Stimulated activated CD4-positive, alpha-beta T cell treated with anti-CD3 and anti-CD28 coated beads, Interleukin-15, amount 100 ng/mL, for 24 hours (primary cell): ENCODE results near the gene C16orf95.
A peak's percentile ranks its signal among the peaks of the same experiment; 100 is the strongest.
"Not testable (repeated sequence)": the region's sequence is repeated elsewhere in the genome, so short reads cannot be mapped to it uniquely, and the experiment has no call there.

Source experiments
- DNase-seq: peaks from one replicate; pipeline ENCODE4 v3.0.0-alpha.2; 2020

C16orf95 gene, protein sequence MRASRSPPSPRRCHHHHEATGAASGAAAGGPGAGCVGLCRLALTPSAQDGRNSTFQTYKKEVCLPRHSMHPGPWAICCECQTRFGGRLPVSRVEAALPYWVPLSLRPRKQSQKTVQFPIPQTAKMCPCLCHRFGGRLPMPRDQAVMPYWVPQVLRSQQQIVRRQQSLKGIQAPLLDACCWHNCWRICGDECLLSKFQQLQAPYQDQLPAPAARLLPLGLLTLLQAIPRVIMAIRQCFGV

DNA sequence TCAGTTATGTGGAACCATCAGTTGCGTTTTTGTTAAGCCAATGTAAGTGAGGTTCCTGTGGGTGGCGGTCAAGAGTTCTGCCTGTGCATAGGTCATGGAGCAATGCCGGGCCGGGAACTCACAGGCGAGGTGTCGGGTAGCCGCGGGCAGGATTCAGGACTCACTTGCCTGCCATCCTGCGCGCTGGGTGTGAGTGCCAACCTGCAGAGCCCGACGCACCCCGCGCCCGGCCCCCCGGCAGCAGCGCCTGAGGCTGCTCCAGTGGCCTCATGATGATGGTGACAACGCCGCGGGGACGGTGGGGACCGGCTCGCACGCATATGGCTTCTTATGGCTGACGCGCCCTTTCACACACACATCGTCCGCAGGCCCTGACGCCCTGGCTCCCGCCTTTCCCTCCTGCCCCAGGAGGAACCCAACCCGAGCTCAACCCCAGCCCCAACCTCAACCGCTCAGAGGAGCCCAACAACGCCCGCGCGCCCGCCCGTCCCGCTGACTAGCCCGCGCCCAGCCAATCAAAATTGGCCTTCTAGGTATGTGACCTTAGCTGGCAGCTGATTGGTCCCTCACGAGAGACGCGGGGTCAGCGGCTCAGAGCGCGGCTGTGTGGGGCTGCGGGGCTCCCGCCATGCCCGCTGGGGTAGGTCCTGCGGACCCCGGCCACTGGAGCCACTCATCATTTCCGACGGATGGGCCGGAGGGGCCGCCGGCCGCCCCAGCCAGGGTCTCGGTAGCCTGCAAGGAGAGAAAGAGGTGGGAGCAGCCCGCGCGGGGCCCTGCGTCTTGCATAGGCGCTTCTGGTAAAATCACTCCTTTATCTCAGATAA lies at the start of gene C16orf95:
Gene C16orf95 (minus strand): TSS at position 470 of the 827 bp plus-strand sequence. CDS start 150 bp downstream, at position 320.
- peak; percentile 97 for DNase-seq

DNA sequence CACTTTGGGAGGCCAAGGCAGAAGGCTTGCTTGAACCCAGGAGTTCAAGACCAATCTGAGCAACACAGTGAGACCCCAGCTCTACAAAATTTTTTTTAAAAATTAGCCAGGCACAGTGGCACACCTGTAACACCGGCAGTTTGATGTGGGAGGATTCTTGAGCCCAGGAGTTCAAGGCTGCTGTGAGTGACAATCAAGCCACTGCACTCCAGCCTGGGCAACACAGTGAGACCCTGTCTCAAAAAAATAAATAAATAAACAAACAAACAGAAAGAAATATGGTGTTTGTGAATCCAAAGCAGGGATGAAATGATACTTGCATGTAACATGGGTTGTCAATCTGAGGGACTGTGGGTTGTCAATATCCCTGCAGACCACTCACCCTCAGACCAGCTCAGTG lies 49.7 kb upstream of the C16orf95 start:
- DNase-seq = no peak

DNA sequence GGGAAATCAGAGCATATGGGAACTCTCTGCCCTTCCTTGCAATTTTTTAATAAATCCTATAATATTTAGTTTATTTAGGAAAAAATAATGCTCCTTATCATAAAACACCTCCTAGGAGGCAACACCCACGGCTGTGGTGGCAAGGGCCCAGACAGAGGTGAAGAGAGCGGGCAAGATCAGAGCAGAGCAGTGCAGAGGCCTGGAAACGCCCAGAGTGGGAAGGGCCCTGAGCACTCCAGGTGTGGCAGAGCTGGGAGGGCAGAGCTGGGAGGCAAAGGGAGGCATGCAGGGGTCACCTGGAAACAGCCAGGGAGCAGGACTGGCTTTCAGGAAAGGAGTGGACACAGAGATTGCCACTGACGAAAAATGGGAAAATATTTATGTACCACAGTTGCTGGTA lies 49.1 kb upstream of the C16orf95 start:
- no peak for DNase-seq

DNA sequence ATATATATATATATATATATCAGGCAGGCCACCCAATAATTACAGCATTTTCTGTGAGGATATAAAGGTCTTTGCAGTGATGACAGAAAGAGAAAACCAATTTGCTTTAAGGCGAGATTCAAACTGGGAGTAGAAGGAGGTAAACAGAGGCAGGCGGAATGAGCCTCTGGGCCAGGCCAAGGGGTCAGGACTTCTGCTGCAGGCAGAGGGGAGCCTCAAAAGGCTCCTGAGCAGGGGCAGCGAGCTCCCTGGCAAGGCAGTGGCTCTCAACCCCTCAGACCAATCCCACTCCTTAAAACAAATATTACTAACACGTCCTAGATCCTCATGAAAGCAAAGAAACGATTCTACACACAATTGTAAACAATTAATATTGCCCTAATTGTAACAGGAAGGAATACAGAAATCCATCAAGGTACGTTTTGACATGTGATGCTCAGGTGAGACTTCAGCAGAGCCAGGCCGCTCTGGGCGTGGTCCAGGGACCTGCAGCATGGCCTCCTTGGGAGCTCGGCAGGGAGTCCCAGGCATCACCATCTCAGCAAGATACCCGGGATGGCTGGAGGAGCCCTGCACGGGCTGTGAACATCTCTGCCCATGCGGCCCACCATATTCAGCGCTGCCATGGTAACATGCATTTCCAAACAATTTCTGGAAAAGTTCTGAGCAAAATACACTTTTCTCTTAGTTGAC lies 48.0 kb upstream of the C16orf95 start:
- DNase-seq = no peak

DNA sequence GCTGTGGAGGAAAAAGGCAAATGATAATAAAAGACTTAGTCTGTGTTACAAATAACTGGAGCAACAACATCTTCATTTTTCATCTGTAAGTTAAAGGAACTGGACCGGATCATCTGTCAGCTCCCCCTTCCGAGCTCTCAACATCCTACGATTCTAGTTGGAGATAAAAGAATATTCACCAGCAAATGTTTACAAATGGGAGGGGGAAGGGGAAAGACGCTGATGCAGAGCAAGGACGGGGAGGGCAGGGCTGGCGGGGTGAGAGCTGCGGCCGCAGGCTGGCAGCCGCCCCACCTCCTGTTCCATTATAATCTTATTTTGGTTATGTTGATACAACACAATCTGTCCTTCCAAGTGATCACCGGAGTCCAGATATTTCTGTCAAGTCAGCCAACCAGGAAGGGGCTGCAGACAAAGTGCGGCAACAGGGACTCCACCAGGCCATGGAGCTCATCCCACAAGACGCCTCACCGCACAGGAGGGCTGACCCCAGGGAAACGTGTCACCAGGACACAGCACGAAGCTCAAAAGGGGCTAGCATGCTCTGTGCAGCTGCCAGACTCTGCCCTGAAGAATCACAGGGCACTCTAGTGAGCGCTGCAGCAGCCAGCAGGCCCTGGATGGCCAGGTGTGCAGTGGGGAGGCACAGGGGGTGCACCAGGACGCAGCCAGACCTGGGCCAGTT lies 46.7 kb upstream of the C16orf95 start:
- DNase-seq = no peak

DNA sequence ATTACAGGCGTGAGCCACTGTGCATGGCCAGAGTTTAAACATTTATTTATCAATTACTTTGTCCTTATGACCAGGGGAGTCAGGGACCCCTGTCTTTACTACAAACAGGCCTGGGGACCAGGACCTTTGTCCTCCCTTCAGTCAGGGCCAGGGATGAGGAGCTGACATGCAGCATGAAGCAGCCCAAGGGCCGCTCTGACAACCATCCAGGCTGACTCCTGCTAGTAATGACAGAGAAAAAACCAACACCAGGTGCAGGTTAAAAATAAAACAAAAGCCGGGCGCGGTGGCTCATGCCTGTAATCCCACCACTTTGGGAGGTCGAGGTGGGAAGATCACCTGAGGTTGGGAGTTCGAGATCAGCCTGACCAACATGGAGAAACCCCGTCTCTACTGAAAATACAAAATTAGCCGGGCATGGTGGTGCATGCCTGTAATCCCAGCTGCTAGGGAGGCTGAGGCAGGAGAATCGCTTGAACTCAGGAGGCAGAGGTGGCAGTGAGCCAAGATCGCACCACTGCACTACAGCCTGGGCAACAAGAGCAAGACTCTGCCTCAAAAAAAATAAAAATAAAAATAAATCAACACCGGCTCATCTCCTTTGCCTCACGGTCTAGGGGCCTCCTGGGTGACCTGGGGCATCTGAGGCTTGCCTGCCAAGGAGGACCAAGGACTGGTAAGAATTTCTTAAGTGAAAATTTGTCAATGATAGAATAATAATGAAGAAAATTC lies 45.8 kb upstream of the C16orf95 start:
- DNase-seq = not testable (repeated sequence)

DNA sequence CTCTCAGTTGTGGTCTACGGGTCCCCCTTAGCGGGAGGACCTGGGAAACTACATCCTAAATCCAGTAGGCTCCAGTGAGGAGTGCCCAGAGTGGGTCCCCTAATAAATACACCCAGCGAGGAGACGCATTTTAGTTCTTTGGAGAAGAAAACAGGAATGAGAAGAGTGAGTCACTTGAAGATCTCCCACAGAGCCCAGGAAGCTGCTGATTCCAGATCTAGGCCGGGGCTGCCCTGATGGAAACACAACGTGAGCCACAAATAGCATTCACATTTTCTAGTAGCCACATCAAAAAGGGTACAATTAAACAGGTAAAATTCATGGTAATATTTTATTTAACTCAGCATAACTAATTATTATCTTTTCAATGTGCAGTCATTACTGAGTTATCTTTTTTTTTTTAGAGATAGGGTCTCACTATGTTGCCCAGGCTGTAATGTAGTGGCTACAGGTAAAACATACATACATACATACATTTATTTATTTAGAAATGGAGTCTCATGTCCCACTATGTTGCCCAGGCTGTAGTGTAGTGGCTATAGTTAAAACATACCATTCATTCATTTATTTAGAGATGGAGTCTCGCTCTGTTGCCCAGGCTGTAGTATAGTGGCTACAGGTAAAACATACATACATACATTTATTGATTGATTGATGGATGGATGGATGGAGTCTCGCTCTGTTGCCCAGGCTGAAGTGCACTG lies 44.9 kb upstream of the C16orf95 start:
- DNase-seq = no peak

DNA sequence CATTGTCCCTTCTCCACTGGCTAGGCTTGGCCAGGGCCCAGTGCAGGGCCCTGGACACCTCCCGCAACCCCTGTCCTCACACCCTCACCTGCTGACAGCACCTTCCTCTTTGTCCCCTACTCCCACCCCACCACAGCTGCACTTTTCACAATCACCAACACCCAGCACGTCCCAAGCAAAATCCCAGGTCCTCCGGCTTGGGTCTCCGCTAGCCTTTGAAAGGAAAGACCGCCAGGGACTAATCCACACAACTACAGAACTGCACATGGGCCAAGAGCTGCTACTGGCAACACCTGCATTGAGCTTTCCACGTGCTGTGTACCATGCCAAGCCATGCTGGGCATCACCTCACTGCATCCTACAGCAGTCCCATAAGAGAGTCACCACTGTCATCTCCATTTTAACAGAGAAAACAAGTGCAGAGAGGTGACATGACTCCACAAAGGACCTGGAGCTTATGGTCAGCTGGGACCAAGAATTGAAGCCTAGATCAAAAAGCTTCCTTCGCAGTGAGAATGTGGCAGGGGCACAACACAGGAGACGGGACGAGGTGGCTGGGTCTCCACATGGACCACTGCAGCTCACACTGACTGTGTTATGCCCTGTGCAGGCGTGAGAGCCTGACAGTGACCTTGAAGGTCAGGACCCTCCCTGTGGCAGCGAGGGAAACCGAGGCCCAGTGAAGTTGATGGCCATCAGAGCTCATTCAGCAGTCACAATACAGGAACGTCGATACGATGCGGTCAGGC lies 43.8 kb upstream of the C16orf95 start:
- no peak for DNase-seq

DNA sequence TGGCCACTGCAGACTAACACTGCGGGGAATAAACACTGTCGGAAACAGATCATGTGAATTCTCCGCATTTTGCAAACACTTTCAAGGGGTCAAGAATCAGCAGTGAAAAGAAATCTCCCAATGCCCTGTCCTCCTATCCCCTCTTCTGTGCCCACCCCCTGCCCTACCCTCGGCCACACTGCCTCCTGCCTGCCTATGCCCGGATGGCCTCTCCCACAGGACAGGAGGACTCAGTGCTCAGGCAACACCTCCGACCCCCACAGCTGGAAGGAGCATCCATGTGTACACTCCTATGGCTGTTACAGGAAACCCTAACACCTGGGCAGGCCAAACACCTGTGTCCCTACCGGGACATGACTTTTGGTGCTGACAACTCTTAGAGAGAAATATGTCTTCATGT lies 41.9 kb upstream of the C16orf95 start:
- DNase-seq = no peak

DNA sequence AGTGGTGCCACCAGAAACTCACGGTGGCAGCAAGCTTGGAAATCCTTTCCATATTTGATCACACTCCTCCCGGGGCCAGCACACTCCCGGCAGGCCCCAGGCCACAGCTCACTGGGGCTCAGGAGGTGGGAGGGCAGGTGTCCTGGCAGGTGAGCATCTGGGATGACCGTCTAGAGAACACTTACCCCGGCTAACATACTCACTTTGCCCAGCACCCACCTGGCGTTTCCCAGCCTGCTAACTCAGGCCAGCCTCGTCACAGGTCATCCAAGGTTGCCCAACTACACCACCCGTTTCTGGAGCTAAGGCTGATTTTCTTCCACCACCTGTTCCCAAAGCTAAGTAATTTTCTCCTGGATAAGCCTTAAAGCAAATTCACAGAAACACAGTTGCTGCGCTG lies 41.5 kb upstream of the C16orf95 start:
- no peak for DNase-seq

DNA sequence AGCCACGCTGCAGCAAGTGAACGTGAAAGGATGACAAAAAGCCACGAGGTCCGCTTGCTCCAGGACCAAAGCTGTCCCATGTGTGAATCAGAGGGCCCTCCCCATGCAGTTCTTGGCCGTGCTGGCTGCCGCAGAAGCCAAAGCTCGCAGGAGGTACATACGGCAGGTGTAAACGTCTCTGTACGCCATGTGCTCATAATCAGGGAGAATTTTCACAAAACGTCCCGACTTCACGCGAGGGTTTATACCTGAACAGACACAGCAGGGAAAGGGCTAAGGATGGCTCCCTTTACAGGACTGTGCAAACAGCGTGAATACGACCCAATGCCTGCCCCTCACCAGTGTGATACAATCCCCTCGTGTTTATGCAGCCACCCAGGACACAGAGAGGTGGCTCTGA lies 41.1 kb upstream of the C16orf95 start:
- no peak for DNase-seq

DNA sequence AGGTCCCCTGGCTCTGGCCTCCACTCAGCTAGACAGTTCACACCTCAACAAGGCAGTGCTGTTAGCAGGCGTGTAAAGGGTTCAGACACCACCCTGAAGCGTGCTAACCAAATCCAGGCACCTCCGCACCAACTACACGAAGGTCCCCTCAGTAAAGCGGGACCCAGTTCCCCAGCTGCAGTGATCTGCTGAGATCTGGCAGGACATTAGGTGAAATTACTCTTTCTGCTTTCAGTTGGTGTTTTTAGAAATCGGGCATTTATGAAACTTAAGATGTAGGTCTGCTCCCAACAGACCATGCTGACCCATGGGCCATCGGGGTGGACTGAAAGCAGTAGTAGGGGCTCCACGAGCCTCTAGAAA lies 39.3 kb upstream of the C16orf95 start:
- no peak for DNase-seq

DNA sequence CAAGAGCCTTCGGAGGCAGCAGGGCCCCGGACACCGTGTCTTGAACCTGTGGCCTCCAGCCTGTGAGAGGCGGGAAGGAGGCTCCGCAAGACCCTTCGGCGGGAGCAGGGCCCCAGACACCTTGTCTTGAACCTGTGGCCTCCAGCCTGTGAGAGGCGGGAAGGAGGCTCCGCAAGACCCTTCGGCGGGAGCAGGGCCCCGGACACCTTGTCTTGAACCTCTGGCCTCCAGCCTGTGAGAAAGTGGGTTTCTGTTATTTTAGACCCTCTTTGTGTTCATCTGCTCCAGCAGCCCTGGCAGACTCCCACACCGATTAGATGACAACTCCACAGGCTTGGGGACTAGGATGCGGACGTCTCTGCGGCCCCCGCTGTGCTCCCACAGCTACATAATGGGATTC lies 36.4 kb upstream of the C16orf95 start:
- no peak for DNase-seq

DNA sequence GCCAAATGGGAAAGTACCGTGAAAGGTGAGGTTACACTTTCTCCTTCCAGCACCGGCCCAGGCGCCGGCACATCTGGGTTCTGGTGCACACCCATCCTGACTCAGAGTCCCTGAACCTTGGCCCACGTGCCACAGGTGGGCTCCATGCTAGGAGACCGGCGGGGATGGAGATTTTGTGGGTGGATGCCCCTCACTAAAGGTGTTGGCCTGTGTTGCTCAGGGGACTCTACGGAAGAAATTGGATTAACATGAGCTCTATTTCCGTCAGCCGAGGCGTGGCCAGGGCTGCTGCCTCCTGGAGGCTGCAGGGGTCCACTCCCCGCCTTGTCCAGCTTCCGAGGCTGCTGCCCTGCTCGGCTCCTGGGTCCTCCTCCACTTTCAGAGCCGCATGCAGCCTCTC lies 35.6 kb upstream of the C16orf95 start:
- DNase-seq = no peak

DNA sequence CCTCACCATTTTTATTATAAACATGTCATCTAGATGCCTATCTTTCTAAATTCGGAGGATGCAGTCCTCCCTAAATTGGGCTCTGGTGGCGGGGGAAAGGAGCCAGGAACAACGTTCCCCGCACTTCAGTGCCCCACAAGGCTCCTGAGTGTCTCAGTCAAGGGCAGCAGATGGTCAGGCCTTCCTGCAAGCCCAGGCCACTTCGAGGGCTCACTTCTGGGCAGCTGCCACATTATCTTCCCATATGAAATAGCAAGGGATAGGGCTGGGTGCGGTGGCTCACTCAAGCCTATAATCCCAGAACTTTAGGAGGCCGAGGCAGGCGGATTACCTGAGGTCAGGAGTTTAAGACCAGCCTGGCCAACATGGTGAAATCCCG lies 34.1 kb upstream of the C16orf95 start:
- no peak for DNase-seq

DNA sequence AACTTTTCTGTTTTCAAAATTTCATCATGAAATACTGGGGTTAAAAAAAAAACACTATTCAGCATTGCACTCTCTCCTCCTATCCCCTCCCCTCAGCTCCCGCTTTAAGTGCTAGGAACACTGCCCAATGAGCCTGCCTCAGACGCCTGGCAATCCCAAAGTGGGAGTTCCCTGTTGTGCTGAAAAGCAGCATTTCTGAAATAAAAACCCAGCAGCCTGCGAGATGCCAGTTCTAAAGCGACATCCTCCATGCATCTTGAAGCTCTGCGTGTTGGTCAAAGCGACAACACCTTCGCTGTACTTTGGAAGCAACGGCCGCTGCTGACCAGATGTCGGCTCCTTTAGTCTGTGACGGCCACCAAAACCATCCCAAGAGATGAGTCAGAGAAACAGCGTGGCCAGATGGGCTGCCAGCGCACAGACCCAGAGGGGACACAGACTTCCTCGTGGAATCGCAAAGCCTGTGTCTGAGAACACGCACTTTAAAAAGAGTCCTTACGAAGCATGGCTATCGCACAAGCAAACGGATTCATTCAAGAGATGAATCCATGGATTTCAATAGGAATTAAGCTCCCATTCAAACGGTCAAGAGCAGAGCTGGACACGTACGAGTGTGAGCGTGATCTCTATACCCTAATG lies 33.6 kb upstream of the C16orf95 start:
- DNase-seq = no peak

DNA sequence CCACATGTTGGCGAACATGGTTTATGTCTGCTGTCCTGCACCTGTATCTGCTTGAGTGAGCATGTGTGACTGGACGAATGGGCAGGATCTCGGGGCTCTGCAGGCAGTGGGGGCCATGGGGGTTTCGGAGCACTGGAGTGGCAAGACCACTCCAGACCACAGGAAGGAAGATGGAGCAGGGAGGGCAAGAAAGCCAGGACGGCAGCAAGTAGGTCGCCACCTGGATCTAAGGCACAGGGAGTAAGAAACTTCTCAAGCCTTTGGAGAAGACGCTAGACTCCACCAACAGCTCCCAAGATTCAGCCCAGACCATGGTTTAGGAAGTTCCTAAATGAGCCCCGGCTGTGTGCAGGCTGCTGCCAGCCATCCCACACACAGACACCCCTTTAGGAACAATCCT lies 32.8 kb upstream of the C16orf95 start:
- no peak for DNase-seq

DNA sequence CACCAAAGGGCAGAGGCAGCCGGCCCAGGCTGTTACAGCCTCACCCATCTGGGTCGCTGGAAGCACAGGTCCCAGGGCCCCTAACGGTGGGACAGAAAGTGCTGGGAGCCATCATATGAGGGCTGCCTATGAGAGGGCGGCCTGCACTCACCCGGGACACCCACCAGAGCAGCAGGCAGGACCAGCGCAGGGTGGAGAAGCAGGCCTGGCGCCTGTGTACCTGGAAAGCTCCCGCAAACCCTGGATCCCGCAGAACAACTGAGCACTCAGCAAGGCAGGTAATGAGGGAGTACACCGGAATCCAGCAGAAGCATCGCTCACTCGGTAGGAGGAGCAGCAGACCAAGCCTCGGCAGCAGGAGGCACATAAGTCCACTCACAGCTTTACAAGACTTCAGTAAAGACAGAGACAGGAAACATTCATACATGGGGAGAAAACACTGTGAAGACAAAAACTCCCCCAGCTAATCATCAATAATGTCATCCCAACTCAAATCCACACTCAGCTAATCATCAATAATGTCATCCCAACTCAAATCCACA lies 31.5 kb upstream of the C16orf95 start:
- DNase-seq = no peak

DNA sequence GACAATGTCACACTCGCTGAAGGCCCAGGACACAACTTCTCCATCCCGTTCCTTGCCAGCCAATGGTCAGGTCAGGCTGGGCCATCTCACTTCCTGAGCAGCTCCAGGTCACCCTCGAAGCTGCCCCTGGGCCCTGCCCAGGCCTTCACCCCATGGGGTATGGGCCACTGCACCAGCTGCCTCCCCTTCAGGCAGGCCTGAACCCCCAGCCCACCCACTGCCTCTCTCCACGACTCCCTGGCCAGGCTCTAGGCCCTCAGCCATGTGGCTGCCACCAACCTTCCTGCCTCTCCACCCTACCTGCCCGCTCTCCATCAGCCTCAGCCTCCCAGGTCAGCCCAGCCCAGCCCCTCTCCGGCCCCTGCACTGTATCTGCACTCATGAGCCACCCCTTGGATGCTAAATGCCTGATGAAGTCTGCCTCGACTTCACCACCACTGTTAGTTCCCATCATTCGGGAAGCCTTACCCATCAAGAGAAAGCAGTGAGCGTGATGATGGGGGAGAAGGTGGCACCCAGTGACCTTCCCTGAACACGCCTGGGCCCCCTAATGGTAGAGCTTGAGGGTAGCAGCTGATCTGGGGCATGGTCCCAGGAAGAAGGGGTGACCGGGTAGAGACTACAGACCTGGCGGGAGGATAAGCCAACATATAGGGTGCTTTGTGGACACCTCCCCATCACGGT lies 30.9 kb upstream of the C16orf95 start:
- DNase-seq = no peak

DNA sequence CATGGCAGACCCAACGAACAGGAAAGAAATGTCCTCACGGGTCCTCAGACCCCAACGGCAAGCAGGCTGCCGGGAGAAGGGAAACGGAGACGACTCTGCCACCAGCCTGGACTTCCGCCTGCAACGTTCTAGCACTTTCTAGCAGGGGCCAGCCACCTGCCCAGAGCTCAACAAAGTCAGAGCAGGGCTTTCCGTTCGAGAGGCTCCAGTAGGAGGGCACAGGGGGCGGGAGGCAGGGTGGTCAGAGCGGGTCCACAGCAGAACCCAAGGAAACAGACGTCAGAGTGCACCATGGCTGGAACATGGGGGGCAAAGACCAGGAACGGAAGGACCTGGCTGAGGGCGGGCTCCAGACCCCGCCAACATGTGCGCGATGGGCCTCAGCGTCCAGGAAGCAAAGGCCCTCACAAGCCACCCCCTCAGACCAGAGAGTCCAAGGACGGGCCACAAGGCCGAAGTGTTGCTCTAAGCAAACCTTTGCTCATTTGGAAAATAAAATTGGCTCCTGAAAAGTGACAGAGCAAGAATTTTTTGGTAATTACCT lies 29.4 kb upstream of the C16orf95 start:
- DNase-seq = no peak
